ENCODE measurements around the gene CDADC1.
"Not testable (repeated sequence)": the region's sequence is repeated elsewhere in the genome, so short reads cannot be mapped to it uniquely, and the experiment has no call there.

Gene CDADC1

DNA sequence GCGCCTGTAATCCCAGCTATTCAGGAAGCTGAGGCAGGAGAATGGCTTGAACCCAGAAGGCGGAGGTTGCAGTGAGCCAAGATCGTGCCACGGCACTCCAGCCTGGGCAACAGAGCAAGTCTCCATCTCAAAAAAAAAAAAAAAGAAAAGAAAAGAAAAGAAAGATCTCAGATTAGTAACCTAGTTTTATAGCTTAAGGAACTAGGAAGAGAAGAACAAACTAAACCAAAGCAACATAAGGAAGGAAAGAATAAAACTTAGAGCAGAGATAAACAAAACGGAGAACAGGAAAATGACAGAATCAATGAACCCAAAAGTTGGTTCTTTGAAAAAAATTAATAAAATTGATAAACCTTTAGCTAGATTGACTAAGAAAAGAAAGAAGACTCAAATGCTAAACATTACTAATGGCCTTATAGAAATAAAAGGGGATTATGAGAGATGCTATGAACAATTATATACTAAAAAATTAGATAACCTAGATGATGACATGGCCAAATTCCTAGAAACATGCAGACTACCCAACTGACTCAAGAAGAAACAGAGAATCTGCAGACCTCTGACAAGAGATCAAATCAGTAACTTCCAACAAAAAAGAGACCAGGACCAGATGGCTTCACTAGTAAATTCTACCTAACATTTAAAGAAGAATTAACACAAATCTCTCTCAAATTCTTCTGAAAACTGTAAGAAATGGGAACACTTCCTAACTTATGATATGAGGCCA, 68.2 kb downstream of the CDADC1 start:
- DNase-seq (ENCODE audit: low read depth), result no peak

DNA sequence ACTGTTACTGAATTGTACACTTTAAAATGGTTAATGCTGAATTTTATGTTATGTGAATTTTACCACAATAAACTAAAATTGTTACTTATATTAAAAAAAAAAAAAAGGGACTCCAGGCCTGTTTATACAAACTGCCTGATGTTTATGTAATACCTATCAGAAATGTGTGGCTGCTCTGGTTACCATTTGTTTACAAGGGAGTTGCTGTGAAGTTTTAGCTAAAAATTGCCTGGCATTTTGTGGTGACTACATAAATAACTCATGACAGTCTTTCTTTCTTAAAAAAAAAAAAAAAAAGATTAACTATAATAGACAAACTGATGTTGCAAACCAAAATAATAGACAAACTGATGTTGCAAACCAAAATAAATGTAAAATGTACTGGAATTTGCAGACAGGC, 71.8 kb downstream of the CDADC1 start:
- DNase-seq (ENCODE audit: low read depth), result no peak

DNA sequence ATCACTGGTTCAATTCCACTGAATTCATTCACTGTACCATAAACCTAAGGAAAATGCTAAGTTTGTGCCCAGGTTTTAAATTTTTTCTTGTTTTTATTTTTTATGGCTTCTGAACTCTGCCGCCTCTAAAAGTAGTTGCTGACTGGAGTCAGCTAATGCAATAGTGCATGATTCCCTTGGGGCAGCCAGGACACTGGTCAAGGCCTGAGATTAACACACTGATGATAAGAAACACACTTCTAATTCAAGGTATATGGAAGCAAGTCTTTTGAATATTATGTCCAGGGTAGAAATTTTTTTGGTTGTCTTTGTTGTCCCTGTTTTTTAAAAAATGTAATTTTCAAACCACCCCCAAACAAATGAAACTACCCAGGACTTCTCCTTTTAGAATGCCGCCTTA, 72.2 kb downstream of the CDADC1 start:
- no peak for DNase-seq (ENCODE audit: low read depth)

DNA sequence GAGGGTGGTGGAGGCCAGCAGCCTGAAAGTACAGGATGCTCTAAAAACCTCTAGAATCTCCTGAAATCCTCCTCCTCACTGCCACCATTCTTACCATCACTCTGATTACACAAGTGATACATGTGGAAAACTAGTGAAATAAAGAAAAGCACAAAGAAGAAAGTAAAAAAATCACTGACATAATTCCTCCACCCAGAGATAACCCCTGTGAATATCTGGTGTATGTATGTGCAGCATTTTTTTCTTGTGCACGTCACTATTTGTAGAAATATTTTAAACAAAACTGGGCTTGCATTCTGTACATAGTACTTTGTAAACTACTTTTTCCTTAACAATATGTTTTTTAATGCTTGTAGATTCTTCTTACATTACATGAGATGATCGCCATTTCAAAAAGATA, 73.2 kb downstream of the CDADC1 start:
- no peak for DNase-seq (ENCODE audit: low read depth)

DNA sequence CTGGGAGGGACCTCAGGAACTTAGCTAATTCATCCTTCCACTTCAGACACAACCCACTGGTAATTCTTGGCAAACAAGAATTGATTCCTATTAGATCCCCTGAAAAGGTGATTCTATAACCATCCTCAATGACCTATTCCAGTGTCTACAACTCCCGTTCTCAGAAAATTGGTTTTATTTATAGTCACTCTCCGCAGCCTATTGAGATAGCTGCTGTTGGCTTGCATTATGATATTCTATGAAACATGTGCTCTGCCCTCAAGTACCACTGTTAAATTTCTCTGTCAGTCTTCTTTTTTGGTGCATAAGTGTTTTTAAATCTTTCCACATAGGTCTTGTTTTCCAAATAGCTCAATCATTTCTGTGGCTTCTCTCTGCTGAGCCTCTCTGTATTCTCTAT, 75.0 kb downstream of the CDADC1 start:
- DNase-seq (ENCODE audit: low read depth), result no peak

DNA sequence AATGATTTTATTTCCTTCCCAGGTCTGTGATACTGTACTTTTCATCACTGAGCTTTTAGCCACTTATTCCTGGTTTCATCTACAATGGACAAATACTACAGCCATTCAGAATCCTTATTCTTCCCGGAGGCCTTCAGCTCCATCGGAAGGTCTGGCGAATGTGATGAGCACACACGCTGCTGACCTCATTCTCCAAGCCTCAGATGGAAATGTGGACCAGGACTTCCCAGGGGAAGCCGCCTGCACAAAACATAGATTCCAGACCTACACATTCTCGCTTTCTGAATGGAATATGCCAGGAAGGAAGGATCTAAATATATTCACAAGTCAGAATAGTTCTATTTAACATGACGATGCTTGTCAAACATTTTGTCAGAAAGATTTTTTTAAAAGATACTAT, 75.6 kb downstream of the CDADC1 start:
- no peak for DNase-seq (ENCODE audit: low read depth)

DNA sequence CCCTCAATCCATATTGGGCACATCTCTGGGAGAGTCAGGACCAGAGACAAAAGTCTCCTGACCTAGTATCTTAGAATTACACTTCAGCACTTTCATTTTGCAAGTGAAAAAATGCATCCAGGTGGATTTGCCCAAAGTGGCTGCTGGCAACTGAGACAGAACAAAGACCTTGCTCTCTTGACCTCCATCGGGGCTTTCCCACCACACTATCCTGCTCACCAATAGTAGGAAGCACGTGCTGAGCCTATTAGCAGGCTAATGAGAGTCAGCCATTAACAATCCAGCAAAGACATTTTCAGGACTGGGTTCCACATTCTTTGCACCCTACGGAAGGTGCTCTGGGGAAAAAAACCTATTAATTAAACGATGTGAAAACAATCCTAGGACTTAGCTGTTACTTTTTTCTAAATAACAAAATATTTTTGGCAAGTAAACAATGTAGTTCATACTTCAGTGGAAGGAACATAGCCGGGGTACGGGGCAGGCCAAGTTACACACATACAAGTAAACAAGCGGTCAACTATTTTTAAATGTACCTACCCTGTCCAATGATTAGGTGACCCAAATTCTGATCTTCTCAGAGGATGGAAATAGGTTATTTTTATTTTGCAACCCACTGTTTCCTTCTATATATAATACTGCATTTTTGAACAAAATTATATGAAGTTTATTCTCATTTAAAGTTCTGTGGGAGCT, 78.6 kb downstream of the CDADC1 start:
- no peak for DNase-seq (ENCODE audit: low read depth)

DNA sequence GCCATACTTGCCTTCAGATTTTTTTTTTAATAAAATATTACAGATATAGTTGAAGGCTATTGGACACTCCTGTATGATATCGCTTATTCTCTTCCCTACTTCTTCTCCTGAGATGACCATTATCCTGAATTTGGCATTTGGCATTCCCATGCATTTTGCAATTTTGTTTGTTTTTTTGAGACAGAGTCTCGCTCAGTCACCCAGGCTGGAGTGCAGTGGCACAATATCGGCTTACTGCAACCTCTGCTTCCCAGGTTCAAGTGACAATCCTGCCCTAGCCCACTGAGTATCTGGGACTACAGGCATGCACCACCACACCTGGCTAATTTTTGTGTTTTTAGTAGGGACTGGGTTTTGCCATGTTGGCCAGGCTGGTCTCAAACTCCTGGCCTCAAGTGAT, 79.4 kb downstream of the CDADC1 start:
- not testable (repeated sequence) for DNase-seq (ENCODE audit: low read depth)

DNA sequence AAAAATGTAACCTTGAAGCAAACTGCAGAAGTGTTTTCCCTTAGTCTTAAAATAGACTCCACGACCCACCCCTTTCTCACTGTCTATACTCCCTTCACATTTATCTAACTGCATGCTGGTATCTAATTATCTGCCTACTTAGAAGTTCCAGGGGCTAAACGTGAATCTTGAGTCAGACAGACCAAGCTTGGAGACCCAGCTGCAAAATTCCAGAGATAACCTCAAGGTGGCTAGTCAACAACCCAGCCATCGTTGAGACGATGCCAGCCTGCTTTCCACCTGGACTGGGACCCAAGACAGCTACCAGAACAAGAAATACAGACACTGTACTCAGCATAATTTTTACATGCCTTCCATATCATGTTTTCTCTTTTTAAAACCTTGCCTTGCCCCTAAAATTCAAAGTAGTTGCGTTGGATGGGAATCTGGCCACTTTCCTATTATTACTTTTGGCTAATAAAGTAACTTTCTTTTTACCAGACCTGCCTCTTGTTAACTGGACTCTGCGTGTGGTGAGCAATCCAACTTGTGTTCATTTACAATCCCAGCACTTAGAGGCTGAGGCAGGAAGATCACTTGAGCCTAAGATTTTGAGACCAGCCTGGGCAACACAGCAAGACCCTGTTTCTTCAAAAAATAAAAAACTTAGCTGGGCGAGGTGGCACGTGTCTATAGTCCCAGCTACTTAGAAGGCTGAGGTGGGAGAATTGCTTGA, 82.3 kb downstream of the CDADC1 start:
- DNase-seq (ENCODE audit: low read depth), result no peak

DNA sequence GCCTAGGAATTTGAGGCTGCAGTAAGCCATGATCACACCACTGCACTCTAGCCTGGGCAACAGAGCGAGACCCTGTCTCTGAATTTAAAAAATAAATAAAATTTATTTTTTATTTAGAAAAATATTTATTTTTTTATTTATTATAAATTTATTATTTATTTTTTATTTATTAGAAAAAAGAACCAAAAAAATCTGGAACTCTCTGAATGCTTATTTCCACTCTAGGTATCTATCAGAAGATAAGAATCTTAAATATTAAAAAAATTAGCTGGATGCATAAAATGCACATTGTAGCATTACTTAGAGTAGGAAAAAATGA, 82.8 kb downstream of the CDADC1 start:
- DNase-seq (ENCODE audit: low read depth), result no peak

DNA sequence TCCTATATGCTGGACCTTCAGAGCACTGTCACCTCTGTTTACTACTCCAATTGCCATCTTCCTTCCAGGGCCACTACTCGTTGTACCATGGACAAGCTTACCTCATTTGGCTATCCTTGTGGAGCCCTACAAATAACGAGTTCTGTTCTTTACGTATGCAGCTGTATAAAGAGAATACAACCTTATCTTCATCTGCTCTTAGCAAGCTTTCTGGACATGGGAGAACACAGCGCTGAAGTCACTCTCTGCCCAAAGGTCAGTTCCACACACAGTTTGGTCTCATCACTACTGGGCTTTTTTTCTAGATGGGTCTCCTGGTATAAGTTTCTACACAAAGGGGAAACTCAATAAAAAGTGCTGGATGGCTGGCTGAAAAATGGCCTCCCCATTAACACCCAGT, 88.9 kb downstream of the CDADC1 start:
- DNase-seq (ENCODE audit: low read depth), result no peak

DNA sequence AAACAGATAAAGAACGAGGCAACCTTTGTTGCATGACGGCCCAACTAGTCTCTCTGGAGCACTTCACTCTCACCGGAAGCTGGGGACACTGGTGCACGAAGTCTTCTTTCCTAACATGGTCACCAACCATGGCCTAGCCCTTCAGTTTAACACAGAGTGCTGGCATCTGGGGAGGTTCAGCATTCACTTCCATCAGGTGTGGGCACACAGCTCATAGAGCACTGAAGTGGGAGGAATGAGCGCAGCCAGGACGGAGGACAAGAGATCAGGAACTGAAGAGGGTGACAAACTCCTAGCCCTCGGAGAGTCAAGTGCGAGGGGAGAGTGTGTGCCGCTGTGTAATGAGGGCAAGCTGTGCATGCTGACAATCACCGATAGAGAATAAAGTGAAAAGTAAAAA, 92.4 kb downstream of the CDADC1 start:
- no peak for DNase-seq (ENCODE audit: low read depth)

DNA sequence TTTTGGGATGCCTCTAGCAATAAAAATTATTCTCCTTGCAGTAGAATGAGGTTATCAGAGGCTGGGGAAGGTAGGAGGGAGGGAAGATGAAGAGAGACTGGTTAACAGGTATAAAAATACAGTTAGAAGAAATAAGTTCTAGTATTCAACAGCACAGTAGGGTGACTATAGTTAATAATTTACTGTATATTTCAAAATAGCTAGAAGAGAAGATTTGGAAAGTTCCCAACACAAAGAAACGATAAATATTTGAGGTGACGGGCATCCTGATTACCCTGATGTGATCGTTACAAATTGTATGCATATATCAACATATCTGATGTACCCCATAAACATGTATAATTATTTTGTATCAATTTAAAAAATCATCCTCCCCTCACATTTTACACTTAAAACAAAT, 93.8 kb downstream of the CDADC1 start:
- no peak for DNase-seq (ENCODE audit: low read depth)

DNA sequence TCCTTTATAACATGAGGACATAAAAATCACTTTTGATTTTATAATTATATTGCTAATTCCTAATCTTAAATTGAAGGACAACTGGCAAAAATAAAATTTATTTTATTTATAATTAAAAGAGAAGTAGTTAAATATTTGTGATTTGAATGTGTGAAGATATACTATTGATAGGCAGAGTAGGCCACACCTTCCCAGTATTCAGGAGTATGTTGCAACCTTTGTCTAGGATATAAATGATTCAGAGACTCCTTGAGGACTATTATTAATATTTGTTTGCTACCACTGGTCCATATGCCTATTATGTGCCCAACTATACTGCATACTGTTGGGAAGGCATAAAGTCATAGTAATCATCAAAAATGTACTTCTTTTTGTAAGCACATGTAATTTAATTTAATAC, 94.2 kb downstream of the CDADC1 start:
- DNase-seq (ENCODE audit: low read depth), result no peak

DNA sequence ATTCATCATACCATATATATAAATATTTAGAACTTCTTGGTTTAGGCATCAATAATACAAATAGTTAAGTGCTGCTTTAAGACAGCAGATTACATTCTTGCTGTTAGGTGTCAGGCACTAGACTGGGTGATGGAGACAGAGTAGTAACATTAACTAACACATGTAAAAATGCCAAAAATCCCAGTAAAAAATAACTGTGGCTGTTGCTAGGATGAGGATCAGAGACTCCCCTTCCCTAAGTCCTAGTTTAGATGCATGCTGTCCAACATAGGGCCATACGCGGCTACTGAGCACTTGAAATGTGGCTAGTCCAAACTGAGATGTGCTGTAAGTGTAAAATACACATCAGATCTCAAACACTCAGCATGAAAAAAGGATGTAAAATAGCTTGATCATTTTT, 94.7 kb downstream of the CDADC1 start:
- no peak for DNase-seq (ENCODE audit: low read depth)

Measured in activated T-cell treated with anti-CD3 and anti-CD28 coated beads for 1 hour (primary cell).